A549 treated with GW870086 at 1 μM for 4 hours (cell line): Measurements from ENCODE around the gene COL6A5. TPM values are rescaled to one million over a fixed set of nuclear protein-coding genes. Genes with fewer than 3 reads are reported as not detected.

Source experiments
- total RNA-seq: library from RNA; stranded (reverse); fragments of 200-300 nt; extraction: Qiagen RNA extraction; gene quantifications from 5 replicates; pipeline ENCODE4 v1.2.3, GENCODE V29; 2022; ENCODE audit warnings: low read depth

The COL6A5 gene, protein sequence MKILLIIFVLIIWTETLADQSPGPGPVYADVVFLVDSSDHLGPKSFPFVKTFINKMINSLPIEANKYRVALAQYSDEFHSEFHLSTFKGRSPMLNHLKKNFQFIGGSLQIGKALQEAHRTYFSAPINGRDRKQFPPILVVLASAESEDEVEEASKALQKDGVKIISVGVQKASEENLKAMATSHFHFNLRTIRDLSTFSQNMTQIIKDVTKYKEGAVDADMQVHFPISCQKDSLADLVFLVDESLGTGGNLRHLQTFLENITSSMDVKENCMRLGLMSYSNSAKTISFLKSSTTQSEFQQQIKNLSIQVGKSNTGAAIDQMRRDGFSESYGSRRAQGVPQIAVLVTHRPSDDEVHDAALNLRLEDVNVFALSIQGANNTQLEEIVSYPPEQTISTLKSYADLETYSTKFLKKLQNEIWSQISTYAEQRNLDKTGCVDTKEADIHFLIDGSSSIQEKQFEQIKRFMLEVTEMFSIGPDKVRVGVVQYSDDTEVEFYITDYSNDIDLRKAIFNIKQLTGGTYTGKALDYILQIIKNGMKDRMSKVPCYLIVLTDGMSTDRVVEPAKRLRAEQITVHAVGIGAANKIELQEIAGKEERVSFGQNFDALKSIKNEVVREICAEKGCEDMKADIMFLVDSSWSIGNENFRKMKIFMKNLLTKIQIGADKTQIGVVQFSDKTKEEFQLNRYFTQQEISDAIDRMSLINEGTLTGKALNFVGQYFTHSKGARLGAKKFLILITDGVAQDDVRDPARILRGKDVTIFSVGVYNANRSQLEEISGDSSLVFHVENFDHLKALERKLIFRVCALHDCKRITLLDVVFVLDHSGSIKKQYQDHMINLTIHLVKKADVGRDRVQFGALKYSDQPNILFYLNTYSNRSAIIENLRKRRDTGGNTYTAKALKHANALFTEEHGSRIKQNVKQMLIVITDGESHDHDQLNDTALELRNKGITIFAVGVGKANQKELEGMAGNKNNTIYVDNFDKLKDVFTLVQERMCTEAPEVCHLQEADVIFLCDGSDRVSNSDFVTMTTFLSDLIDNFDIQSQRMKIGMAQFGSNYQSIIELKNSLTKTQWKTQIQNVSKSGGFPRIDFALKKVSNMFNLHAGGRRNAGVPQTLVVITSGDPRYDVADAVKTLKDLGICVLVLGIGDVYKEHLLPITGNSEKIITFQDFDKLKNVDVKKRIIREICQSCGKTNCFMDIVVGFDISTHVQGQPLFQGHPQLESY (N-terminal part only)
- total RNA-seq: not detected in 5 replicates

DNA sequence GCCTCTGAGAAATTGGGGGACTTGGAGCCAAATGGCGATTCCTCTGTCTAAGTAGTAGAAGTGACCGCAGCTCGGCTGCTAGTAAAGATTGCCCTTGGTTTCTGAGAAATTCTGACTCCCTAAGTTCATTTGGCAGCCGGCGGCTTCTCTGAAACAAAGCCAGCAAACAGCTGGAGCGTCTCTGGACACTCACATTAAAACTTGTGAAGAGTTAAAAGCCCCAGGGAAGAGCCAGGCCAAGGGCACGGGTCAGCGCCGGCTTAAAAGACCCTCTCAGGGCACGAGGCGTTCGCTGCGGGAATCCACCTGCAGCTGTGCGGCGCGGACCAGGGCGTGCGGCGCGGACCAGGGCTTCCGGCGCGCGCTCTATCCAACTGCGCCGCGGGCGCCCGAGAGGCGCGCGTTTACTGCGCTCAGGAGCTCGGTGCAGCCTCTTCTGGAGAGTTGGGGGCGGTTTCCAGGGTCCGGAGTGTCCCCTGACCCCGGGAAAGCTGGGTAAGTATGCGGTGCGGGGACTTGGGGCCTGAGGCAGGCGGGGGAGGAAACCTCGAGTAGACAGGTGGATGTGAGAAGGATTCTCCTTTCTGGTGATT is at the start of gene COL6A5:
Gene COL6A5, plus strand, starts transcription at position 186 of the 593 bp plus-strand sequence. CDS start 27,967 bp downstream, outside the sequence.

DNA sequence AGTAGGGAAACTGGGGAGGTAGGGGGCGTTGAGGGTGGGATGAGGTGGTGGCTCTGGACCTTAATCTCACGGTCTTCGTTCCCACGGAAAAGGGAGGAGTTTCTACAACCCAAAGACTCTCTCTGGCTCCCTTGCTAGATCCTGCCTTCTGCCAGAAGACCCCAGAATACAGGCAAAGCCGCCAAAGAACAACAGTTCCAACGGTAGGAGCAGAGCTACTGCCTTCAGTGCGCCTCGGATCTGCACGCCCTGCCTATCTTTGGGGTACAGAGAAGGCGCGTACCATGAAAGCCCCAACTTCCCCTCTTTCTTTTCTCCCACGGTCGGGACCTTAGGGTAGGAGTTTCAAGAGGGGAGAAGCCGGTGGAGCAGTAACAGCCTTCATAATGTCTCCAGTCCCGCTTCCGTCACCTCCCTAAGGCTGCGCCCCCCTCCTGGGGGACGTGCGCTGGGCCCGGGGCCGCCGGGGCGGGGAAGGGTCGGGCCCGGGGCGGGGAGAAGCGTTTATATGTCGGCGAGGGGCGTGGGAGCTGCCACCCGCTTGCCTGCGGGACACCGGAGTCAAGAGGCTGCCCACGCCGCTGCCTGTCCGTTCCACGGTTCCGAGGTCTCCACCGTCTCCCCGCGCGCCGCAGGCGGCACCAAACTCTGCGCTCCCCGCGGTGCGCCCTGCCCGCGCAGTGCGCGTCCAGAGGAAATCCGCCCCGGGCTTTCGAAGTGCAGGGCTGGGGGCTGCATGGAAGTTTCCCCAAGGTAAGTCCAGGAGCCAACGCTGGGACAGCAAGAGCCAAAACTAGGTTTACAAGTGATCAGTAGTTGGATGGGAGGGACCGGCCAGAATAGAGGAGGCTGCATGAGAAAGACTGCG is 171.4 kb downstream of the COL6A5 start, which contains the start of gene COL6A6:
Gene COL6A6, plus strand, starts transcription at position 533 of the 868 bp plus-strand sequence. CDS start 43,188 bp downstream, outside the sequence.

Other genes with a start within 250 kb of the COL6A5 start
- gene COL6A6, start 171.5 kb downstream of the COL6A5 start, total RNA-seq: not detected in 5 replicates